ENCODE results near the gene SLC35E3.
"Not testable (repeated sequence)": the region's sequence is repeated elsewhere in the genome, so short reads cannot be mapped to it uniquely, and the experiment has no call there.

SLC35E3 gene

GRCh38 chr12:68798882-68799234 is 52.9 kb downstream of the SLC35E3 start:
- no peak for DNase-seq

DNA sequence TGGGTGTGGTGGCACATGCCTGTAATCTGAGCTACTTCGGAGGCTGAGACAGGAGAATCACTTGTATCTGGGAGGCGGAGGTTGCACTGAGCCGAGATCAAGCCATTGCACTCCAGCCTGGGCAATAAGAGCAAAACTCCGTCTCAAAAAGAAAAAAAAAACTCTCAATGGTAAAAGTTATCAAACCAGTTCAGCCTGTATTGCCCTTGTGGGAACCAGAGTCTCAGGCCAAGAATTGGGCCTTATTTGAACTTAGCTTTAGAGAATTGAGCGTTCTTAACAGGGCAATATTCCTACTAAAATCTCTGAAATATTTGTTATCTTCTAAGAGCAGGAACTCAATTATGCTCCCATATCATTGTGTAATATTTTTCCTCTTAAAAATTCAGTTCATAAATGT is 54.3 kb downstream of the SLC35E3 start:
- DNase-seq = no peak

DNA sequence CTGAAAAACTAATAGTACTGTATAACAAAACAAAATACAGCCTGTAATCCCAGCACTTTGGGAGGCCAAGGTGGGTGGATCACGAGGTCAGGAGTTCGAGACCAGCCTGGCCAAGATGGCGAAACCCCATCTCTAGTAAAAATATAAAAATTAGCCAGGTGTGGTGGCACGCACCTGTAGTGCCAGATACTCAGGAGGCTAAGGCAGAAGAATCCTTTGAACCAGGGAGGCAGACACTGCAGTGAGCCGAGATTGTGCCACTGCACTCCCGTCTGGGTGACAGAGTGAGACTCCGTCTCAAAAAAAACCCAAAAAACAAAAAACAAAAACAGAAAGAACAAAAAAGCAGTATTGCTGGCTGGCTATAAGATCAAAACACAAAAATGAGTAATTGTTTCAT is 55.1 kb downstream of the SLC35E3 start:
- not testable (repeated sequence) for DNase-seq

- not testable (repeated sequence) for DNase-seq
Observed at GRCh38 chr12:68802372-68802745, 56.4 kb downstream of the SLC35E3 start.

DNA sequence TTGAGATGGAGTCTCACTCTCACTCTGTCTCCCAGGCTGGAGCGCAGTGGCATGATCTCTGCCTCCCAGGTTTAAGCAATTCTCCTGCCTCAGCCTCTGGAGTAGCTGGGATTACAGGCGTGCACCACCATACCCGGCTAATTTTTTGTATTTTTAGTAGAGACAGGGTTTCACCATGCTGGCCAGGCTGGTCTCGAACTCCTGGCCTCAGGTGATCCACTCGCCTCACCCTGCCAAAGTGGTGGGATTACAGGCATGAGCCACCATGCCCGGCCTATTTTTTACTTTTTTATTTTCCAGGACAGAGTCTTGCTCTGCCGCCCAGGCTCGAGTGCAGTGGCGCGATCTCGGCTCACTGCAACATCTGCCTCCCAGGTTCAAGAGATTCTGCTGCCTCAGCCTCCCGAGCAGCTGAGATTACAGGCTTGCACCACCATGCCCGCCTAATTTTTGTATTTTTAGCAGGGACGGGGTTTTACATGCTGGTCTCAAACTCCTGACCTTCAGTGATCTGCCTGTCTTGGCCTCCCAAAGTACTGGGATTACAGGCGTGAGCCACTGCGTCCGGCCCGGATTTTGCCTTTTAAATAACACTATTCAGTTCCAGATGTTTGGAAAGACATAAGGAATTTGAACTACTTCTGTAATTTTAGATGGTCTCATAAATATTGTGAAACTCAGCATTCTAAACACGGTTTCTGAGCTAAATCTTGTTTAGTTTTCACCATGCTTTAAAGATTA is 57.1 kb downstream of the SLC35E3 start:
- not testable (repeated sequence) for DNase-seq

- no peak for DNase-seq
Observed at GRCh38 chr12:68803948-68804656, 58.1 kb downstream of the SLC35E3 start.

- no peak for DNase-seq
Observed at GRCh38 chr12:68804657-68805591, 58.9 kb downstream of the SLC35E3 start.

- DNase-seq = no peak
Observed at GRCh38 chr12:68805592-68806120, 59.7 kb downstream of the SLC35E3 start.

- DNase-seq = no peak
Observed at GRCh38 chr12:68806488-68807237, 60.7 kb downstream of the SLC35E3 start.

DNA sequence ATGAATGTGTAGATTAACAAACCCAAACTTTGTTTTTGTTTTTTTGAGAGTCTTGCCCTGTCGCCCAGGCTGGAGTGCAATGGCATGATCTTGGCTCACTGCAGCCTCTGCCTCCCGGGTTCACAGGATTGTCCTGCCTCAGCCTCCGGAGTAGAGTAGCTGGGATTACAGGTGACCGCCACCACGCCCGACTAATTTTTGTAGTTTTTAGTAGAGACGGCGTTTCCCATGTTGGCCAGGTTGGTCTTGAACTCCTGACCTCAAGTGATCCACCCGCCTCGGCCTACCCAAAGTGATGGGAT is 61.2 kb downstream of the SLC35E3 start:
- DNase-seq = not testable (repeated sequence)

- DNase-seq = peak; percentile 92
Observed at GRCh38 chr12:68807576-68808387, 61.8 kb downstream of the SLC35E3 start, which contains the start of gene MDM2. Gene MDM2, plus strand, starts transcription at chr12:68808177. Its CDS starts 301 bp downstream, at chr12:68808478.

DNA sequence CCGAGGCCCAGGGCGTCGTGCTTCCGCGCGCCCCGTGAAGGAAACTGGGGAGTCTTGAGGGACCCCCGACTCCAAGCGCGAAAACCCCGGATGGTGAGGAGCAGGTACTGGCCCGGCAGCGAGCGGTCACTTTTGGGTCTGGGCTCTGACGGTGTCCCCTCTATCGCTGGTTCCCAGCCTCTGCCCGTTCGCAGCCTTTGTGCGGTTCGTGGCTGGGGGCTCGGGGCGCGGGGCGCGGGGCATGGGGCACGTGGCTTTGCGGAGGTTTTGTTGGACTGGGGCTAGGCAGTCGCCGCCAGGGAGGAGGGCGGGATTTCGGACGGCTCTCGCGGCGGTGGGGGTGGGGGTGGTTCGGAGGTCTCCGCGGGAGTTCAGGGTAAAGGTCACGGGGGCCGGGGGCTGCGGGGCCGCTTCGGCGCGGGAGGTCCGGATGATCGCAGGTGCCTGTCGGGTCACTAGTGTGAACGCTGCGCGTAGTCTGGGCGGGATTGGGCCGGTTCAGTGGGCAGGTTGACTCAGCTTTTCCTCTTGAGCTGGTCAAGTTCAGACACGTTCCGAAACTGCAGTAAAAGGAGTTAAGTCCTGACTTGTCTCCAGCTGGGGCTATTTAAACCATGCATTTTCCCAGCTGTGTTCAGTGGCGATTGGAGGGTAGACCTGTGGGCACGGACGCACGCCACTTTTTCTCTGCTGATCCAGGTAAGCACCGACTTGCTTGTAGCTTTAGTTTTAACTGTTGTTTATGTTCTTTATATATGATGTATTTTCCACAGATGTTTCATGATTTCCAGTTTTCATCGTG is 62.6 kb downstream of the SLC35E3 start:
- peak; percentile 59 for DNase-seq

DNA sequence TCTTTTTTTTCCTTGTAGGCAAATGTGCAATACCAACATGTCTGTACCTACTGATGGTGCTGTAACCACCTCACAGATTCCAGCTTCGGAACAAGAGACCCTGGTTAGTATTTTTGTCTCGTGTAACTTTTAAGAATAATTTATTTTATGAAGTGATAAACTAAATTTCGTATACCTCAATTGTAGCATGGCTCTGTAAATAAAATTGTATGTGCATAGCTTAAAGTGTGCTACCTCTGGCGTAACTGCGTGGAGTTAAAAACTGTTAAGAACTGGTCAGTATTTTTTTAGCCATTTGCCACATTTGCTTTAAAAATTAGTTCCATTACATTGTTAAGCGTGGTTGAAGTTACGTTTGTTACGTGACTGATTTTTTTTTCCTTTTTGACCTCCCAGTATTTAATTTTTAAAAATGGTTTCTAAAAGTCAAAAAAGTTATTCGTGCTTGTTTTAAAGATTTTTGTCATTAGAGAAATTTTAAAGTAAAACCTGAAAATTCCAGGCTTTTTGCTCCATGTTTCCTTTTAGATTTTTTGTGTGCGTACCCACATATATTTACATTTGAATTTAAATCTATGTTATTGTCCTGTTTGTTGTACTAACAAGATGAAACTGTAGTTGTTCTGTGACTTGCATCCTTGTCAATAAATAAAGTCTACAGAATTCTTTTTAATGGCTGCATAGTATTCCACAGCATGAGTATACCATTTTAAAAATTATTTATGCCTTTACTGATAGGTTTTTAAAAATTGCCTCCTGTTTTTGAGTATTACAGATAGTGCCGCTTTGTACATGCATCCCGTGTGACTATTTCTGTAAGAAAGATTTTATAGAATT is 63.4 kb downstream of the SLC35E3 start:
- DNase-seq = no peak

DNA sequence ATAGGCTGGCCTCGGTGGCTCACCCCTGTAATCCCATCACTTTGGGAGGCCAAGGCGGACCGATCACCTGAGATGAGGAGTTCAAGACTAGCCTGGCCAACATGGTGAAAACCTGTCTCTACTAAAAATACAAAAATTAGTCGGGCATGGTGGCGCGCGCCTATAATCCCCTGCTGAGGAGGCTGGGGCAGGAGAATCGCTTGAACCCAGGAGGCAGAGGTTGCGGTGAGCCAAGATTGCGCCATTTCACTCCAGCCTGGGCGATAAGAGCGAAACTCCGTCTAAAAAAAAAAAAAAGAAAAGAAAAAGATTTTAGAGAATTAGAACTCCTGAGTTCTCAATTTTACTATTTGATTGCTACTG is 64.0 kb downstream of the SLC35E3 start:
- DNase-seq = not testable (repeated sequence)

GRCh38 chr12:68811573-68811972 is 65.6 kb downstream of the SLC35E3 start:
- not testable (repeated sequence) for DNase-seq

- DNase-seq = no peak
Observed at GRCh38 chr12:68812553-68813241, 66.7 kb downstream of the SLC35E3 start.

DNA sequence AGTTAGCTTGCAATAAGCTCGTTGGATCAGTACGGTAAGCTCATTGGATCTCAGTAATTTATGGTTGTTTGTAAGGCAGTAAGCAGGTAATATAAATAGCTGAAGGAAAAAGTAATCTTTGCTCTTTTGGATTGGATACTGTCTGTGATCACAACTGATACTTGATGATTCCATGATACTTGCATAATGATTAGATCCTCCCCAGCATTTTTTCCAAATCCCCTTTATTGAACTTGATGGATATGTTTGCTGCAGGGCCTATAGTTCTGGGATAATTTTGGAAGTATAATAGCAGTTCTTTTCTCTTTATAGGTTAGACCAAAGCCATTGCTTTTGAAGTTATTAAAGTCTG is 67.2 kb downstream of the SLC35E3 start:
- DNase-seq = no peak

- DNase-seq = no peak
Observed at GRCh38 chr12:68814490-68815231, 68.7 kb downstream of the SLC35E3 start.

Data from GDM1 (cell line).